Measurements from ENCODE around the gene PIK3R1. TPM values are rescaled to one million over a fixed set of nuclear protein-coding genes. Genes with fewer than 3 reads are reported as not detected.
"Not testable (repeated sequence)": the region's sequence is repeated elsewhere in the genome, so short reads cannot be mapped to it uniquely, and the experiment has no call there.

The PIK3R1 gene
- total RNA-seq, 1 donor from 2014 or later, result 22.2 TPM

DNA sequence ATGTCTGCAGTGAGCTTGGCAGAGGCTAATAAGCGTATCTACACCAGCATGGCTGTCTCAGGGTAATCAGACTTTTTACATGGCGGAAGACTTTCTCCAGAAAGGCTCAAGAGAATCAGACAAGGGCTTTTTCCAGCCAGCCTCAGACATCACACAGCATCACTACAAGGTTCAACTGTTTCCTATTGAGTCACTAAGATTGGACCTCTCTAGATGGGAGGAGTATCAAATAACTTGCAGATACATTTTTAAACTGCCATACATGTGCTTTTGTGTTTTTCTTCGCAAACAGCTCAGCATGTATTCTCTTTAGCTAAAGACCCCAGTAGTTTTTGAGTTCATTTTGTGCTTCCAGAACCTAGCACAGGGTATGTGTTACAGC lies 22.9 kb upstream of the PIK3R1 start:
- no peak for DNase-seq (ENCODE audit: extremely low read depth, low read depth, low spot score)

DNA sequence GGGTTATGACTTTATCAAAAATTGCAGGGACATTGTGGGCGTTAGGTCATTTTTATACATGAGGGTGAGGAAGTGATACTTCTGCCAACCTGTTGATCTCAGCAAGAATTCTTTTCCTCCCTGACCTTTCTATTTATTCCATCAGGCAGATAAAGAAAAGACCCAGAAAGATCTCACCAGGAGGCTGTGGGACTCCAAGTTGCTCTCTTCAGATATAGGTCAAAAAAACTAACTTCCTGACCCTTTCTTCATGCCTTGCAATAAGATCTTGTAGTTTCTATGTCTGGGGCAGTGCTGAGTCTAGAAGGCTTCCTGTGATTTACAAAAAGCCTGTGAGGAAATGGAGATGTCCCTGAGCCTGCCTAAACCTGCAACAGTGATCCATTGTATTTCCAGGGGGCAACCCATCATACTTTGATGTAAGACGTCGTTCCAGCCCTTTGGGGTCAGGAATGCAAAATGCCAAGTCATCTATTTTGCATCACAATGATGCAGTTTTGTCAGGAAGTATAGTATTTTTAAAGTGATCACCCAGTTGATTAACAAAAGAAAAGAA lies 22.0 kb upstream of the PIK3R1 start:
- no peak for DNase-seq (ENCODE audit: extremely low read depth, low read depth, low spot score)

DNA sequence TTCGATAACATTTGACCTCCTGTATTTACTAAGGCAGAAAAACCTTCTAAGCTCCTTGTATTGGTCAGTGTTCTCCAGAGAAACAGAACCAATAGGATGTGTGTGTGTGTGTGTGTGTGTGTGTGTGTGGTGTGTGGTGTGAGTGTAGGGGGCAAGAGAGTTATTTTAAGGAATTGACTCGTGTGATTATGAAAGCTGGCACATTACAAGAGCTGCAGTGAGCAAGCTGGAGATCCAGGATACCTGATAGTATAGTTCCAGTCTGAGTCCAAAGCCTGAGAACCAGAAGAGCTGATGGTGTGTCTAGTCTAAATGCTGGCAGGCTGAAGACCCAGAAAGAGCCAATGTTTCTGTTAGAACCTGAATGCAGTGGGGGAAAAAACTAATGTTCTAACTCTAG lies 21.2 kb upstream of the PIK3R1 start:
- no peak for DNase-seq (ENCODE audit: extremely low read depth, low read depth, low spot score)

DNA sequence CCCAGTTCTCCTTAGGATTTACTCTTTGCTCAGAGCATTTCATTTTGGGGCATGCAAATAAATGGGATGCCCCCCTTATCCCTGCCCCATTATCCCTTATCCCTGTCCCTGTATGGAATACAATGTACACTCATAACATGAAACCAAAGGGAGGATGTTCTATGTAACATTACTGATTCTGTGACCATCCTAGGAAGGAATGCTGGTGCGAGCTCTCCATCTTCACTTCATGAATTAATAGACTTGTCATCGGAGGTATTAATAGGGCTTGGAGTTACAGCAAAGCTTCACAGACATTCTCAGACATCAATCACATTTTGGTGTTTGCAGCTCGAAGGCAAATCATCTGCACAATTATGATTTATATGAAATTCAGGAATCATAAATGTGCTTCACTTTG lies 20.4 kb upstream of the PIK3R1 start:
- no peak for DNase-seq (ENCODE audit: extremely low read depth, low read depth, low spot score)

DNA sequence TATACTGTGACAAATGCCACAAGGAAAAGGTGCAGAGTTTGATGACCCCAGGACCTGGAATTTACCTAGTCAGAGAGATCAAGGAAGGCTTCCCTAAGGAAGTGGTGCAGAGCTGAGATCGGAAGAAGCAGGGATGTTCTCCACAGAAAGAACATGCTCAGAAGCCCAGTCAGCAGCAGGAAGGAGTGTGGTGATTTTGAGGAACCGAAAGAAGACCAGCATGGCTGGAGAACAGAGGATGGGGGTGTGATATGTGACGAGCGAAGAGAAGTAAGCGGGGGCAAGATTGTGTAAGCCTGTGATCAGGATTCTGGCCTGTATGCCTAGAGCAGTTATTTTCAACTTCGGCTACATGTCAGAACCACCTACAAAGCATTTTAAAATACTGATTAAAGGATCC lies 18.7 kb upstream of the PIK3R1 start:
- no peak for DNase-seq (ENCODE audit: extremely low read depth, low read depth, low spot score)

DNA sequence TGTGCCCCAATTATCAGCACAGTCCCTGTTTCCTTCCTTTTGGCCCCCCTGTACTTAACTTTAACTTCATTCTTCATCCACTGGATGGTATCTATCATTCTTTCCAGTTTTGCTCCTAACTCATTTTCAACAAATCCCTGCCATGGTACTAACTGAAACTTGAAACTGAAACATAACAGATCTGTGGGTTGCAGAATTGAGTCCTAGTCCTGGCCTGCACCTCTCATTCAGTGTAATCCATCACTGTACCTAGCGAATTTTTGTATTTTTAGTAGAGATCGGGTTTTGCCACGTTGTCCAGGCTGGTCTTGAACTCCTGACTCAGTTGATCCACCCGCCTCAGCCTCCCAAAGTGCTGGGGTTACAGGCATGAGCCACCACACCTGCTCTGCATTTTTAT lies 15.3 kb upstream of the PIK3R1 start:
- no peak for DNase-seq (ENCODE audit: extremely low read depth, low read depth, low spot score)

DNA sequence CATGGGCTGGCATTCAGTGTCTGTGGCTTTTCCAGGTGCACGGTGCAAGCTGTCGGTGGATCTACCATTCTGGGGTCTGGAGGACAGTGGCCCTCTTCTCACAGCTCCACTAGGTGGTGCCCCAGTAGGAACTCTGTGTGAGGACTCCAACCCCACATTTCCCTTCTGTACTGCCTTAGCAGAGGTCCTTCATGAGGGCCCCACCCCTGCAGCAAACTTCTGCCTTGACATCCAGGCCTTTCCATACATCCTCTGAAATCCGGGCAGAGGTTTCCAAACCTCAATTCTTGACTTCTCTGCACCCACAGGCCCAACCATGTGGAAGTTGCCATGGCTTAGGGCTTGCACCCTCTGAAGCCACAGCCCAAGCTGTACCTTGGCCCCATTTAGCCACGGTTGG lies 4.9 kb upstream of the PIK3R1 start:
- not testable (repeated sequence) for DNase-seq (ENCODE audit: extremely low read depth, low read depth, low spot score)

DNA sequence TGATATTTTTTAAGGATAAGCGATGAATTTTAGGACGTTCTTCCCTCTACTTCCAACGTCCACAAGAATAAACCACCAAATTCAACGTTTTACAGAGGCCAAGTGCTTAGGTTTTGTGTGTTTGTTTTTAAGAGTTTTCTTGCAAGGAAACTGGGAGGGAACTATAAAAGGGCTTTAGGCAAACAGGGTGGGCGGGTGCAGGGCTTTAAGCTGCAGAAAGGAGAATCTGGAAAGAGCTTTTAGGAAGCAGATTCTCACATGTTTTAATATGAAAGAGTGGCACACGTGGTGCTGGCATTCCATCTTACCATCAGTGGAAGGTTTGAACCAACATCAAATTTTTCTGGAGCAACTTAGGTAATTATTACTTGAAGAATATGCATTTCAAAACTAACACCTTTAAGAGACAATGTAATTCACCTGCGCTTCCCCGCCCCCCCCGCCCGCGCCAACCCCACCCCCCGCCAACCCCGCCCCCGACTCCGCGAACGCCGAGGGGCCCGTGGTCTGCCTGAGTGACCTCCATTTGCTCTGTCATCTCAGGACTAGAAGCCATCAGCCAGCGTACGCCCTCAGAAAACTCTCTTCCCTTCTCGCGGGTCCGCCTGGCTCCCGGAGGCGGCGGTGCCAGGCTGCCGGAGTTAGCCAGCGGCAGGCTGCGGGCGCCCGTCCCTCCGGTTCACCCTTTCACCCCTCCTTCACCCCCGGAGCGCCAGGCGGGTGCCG lies 911 bp upstream of the PIK3R1 start:
- DNase-seq (ENCODE audit: extremely low read depth, low read depth, low spot score), result no peak

DNA sequence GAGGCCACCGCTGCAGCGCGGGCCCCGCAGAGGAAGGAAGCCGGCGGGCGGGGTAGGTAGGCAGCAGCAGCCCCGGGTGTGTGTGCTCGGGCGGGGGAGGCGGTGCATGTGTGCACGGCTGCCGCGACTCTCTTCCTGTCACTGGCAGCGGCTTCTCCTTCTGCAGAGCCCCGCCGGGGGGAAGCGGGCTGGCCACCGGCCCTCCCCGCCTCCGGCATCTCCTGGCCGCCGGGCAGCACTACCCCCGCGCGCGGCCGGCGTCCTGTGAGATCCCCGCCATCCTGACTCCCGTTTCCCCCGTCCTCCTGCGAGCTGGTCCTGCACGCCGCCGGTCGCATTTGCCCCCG lies 315 bp downstream of the PIK3R1 start:
- no peak for DNase-seq (ENCODE audit: extremely low read depth, low read depth, low spot score)

DNA sequence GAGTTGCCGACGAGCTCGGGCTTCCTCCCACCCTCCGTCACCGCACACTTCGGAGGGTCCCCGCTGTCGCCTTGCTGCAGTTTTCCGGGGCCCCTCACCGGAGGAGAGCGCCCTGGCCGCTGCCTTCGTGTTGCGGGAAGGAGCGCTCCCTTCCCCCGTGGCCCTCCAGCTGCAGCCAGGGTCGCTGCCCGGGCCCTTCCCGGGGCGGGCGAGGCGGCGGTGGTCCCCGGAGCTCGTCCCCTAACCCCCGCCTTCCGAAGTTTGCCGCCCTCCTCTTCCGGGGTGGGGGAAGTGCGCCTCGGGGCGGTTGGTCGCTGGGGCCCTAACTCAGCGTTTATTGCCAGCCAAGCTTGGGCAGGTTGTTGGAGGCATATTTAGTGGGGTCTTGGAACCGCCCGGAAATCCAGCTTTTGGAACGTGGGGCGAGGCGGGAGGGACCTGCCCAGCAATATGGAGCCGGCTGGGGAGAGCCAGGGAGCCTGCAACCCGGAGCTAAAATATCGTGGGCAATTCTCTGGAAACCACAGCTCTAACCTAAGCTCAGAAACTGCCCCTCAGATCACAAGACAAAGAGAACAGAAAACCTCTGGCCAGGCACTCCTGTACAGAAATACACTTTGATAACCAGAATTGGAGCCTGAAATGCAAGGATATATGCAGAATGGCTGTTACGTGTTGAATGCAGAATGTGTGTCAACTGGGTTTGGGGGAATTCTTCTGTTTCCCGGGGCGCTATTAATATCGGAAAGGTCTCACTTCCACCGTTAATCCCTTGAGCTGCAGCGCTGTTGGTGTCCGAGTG lies 890 bp downstream of the PIK3R1 start:
- DNase-seq (ENCODE audit: extremely low read depth, low read depth, low spot score), result no peak

DNA sequence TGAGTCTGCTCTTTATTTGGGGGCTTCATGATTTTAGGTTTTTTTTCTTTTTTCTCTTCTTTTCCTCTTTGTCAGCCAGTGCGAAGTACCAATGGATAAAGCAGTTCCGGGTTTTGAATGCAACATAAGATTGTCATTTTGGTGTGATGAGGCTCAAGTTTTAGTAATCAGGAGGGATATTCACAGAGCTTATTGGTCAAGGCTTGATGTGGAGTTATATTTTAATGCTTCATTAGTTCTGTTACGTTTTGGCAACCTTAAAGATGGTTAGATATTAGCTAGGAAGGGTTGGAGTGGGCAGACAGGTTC lies 1.4 kb downstream of the PIK3R1 start:
- no peak for DNase-seq (ENCODE audit: extremely low read depth, low read depth, low spot score)

DNA sequence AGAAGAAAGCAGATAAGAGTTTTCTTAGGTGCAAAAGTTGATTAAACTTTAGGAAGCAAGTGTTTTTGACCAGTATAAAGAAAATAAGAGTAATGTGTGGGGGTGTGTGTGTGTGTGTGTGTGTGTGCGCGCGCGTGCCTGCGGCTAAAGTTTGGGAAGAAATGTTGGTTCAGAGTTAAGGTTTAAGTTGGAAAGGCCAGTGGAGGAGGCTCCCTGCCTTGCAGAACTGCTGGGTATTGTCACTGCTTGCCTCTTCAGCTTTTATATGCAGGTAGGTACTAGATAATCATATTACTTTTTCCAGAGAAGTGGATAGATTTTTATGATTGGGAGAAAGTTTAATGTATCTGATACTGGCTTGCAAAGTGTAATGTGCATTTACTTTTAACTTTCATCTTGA lies 2.0 kb downstream of the PIK3R1 start:
- DNase-seq (ENCODE audit: extremely low read depth, low read depth, low spot score), result no peak

DNA sequence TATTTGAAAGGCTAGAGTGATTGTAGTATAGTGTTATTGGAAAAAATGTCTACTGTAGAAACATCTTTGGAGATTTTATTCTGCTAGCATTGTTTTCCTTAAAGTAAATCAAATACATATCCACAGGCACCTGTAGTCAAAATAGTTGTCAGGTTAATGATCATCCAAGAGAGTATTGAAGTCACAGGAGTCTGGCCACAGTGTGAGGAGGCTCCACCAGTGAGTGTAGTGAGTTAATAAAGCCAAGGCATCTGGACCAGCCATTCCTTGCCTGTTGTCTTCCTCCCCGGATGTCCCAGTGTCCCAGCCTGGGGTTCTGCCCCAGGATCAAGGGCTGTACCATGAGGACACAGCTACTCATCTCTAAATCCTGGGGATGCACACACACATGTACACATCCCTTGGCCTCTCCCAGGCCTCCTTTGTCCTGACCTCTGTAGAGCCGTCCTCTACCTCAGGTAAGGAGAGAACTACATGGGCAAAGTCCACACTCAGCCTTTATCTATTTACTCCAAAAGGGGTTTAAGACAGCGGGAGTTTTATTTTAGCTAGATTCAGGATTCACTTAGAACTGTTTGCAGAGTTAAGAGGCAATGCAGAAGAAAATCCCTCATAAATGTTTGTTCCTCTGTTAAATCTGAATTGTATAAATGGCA lies 3.7 kb downstream of the PIK3R1 start:
- no peak for DNase-seq (ENCODE audit: extremely low read depth, low read depth, low spot score)

DNA sequence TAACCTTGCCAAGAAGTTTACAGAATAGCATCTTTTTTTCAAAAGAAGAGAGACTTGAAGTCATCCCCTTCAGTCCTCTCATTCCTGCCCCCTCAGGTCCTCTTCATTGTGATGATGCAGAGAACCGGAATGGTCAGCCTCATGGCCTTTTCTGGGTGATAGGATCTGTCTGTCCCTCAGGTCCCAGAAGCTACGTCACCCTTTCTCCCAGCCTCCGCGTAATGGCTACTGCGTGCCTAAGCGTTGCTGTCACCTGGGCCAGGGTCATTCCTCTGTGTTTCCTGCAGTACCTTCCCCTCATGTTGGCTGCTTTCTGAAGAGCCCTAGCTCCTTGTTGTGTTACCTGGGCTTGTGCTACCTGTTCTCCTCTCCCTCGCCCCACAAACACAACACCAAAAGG lies 4.7 kb downstream of the PIK3R1 start:
- DNase-seq (ENCODE audit: extremely low read depth, low read depth, low spot score), result no peak

DNA sequence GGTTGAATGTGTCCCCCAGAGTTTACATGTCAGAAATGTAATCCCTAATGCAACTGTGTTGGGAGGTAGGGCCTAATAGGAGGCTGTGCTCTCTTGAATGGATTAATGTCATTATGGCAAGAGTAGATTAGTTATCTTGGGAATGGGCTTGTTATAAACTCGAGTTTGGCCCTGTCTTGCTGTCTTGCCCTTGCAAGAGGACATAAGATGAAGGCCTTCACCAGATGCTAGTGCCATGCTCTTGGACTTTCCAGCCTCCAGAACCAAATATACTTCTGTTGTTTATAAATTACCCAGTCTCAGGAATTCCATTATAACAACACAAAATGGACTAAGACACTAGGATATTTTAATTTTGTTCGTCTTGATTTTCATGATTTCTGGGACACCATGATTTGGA lies 5.4 kb downstream of the PIK3R1 start:
- DNase-seq (ENCODE audit: extremely low read depth, low read depth, low spot score), result no peak

DNA sequence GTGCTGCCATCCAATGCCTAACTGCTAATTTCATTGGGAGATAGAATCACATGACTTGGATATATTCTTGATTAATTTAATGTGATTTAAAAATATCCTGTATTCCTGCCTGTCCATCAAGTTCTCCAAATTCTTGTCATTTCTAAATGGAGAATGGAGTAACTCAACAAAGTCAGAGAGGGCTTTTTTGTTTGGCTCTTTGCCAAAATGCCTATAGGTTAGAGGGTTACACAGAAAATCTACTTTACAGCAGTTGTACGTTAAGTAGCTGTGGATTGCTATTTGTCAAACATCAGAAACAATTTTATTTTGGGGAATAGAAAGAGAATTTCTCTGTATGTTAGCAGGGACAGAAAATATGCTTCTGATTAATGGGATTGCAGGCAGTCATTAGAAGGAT lies 5.9 kb downstream of the PIK3R1 start:
- DNase-seq (ENCODE audit: extremely low read depth, low read depth, low spot score), result no peak

DNA sequence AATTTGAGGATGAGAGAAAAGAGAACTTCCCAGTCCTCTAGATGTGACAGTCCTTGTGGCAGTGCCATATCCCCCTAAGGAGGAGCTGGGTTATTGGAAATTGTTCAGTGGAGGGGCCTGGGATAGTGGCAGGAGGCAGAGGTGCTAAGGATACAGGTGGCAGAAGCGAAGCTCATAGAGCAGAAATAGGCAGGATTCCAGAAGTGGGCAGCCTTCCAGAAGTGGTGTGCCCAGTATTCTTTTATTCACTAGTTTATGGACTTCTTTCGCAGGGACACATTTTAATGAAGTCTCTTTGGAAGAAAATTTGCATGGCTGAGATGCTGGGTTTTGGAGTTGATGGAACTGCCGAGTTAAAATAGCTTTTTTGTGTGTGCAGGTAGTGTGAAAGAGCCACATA lies 6.8 kb downstream of the PIK3R1 start:
- DNase-seq (ENCODE audit: extremely low read depth, low read depth, low spot score), result no peak

DNA sequence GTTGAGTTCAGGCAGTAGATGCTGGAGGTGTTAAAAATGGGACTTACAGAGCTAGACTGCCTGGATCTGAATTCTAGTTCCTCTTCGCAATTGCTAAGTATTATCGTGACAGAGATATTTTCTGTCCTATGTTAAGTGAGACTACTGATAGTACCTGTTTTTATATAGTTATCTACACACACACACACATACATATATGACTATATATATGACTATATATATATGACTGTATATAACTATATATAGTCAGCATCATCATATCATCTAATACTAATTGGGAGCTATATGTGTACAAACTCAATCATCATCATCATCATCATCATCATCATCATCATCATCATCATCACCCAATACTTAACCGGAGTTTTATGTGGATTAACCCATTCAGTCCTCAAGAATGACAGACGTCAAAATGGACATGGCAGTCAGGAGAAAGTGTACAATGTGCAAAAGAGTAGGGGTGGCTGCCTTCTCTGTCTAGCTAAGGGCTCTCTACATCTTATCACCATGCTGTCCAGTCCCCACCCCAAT lies 7.3 kb downstream of the PIK3R1 start:
- no peak for DNase-seq (ENCODE audit: extremely low read depth, low read depth, low spot score)

DNA sequence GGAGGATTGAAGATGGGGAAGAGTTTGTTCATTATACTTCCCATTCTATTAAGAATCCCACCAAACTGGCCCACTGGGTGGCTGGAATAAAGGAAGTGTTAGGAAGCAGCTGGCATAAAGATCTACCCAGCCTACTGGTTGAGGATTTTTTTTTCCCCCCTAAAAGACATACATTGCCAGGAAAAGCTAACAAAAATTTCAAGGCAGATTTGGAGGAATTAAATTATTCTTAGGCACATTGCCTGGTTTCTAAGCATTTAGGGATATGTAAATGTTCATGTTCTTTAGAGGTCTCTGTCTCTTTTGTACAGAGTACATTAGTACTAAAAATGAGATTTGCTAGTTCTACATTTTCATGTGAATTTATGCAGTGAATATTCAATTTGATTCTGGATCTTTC lies 8.3 kb downstream of the PIK3R1 start:
- DNase-seq (ENCODE audit: extremely low read depth, low read depth, low spot score), result no peak

DNA sequence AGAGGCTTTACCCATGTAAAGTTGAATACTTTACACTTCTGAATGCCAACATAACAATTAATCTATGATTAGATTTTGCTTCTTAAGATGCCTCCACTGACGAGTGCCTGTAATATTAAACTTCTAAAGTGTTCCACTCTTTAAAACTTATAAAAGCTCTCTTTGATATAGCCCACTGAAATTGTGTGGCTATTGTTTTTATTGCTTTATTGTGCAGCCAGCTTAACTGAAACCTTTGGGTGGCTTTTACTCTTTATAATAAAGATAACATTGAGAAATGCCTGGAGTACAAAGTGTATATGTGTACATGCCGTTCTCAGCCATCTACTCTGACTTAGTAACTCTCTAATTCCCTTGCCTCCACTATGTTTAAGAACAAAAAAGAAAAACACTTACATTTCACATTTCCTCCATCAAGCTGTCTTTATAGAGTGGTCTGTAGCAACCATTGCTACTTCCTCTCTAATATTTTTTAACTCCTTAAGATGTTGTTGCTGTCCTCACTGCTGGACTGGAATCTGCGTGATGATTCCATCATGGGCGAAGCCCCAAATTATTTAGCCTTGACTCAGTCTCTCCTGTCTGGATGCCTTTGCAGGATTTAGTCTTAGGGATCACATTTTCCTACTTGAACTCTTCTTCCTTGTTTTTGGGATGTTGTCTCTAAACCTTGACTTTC lies 9.1 kb downstream of the PIK3R1 start:
- no peak for DNase-seq (ENCODE audit: extremely low read depth, low read depth, low spot score)
